Dermis microvascular lymphatic vessel endothelial cell (primary cell): ENCODE data around the gene C17orf113. TPM values are rescaled to one million over a fixed set of nuclear protein-coding genes. Genes with fewer than 3 reads are reported as not detected.
"Not testable (repeated sequence)": the region's sequence is repeated elsewhere in the genome, so short reads cannot be mapped to it uniquely, and the experiment has no call there.

ENCODE experiments used
- DNase-seq, 2 donors: peaks; one replicate each; pipeline versions ENCODE4 v3.0.0 to v3.0.0-alpha.2; 2010; ENCODE audit warnings: low read depth in 2 of 2
- total RNA-seq: library from RNA; depleted of rRNA; stranded (reverse); fragments of >200 nt; gene quantifications from 2 replicates; pipeline ENCODE4 v1.2.1, GENCODE V29; 2014

Gene C17orf113
- total RNA-seq, 1 donor from 2014 or later = 0.13 TPM

GRCh38 chr17:42016941-42017865 lies 33.2 kb downstream of the C17orf113 start, which contains the start of gene DNAJC7:
Gene DNAJC7, minus strand, starts transcription at chr17:42017439. Its CDS starts 23 bp downstream, at chr17:42017416.
- DNase-seq = peak; percentile 78 to 93

DNA sequence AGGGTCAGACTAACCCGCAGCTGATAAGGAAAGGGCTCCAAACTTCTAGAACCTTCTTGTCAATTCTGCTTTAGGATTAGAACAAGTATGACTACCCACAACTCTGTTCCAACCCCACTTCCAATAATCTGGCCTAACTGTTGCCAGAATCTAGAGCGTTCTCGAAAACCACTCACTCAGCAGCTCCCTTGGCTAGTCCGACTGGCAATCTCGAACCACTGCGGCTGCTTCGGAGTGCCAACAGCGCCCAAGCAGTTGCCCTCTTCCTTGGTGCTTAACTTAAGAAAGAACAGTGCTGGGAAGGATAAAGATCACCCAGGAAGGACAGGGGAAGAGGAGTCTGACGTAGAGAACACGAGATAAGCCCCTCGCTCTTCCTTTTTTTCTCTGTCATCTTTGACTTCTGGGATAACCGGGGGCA lies 34.0 kb downstream of the C17orf113 start:
- DNase-seq = peak in 1 of 2 donors; percentile 17

GRCh38 chr17:42013740-42014139 lies 36.7 kb downstream of the C17orf113 start:
- not testable (repeated sequence) for DNase-seq

GRCh38 chr17:42012363-42012762 lies 38.0 kb downstream of the C17orf113 start:
- not testable (repeated sequence) for DNase-seq

DNA sequence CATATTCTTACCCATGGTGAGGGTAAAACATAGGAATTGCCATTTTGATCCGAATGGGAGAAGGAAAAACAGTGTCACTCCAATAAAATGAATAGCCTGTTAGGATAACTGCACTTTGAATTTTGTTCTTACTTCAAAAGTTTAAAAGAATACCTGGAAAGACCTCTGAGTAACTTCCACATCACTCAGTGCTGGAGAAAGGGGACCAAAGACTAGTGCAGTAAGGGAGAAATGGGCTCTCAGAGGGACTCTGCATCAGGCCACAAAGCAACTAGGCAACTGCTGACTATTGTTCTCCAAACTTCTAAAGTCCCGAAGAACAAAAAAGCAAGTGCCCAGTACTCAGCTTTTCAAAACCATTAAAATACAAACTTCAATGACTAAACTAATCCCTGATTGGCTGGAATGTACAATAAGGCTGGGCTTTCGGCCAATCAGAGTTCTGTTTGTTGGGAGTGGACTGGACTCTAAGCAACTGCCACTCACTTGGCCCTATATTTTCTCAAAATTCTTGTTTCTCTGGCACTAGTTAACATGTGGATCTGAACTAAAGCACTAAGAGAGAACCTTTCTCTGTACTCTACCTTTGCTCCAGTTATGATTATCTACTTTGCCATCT lies 39.4 kb downstream of the C17orf113 start:
- peak in 1 of 2 donors; percentile 35 for DNase-seq

DNA sequence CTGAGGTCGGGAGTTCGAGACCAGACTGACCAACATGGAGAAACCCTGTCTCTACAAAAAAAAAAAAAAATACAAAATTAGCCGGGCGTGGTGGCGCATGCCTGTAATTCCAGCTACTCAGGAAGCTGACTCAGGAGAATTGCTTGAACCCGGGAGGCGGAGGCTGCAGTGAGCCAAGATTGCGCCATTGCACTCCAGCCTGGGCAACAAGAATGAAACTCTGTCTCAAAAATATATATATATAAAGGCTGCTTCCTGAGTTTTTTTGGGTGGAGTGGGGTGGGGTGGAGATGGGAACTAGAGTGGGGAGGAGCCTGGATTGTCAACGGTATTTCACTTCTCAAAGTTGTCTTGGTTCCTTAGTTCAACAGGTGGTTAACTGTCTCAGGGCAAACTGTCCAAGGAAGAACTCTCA lies 40.1 kb downstream of the C17orf113 start:
- peak in 1 of 2 donors; percentile 24 for DNase-seq

DNA sequence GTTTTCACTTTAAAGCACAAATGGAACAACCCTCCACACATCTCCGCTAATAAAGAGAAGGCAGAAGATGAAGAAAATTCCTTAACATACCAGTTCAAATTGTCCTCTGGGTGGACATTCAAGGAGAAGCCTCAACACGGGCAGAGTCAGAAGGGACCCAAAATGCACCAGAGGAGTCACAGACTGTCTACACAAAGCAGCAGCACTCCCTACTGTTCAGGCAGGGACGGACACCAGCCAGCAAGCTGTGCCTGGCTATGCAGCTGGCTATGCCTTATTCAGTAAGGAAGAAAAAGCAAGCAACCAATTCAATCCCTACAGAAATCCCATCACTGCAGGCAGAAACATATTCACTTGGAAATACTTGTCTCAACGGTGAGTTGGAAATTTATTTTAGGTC lies 41.2 kb downstream of the C17orf113 start:
- DNase-seq = no peak

GRCh38 chr17:42005166-42005565 lies 45.2 kb downstream of the C17orf113 start:
- DNase-seq = no peak

DNA sequence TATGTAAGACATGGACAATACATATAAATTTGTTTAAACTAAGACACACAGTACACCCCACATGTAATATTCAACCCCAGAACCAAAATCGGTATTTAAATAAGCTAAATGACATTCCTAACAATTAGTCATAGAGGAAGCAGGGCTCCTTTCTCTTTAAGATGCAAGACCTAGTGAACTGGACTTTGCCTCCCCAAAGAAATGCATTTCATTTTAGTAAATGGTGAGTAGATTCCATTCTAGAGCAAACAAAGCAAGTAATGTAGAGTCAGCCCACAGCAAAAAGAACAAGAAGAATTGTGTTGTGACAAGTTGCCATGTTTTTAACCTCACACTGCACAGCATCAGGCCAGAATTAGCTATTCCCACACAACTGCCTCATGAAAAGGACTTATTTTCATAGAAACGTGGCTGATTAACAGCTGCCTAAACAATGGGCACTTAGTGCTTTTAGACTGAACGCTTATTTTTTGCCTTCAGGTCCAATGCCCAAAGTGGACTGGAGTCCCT lies 47.6 kb downstream of the C17orf113 start:
- no peak for DNase-seq

DNA sequence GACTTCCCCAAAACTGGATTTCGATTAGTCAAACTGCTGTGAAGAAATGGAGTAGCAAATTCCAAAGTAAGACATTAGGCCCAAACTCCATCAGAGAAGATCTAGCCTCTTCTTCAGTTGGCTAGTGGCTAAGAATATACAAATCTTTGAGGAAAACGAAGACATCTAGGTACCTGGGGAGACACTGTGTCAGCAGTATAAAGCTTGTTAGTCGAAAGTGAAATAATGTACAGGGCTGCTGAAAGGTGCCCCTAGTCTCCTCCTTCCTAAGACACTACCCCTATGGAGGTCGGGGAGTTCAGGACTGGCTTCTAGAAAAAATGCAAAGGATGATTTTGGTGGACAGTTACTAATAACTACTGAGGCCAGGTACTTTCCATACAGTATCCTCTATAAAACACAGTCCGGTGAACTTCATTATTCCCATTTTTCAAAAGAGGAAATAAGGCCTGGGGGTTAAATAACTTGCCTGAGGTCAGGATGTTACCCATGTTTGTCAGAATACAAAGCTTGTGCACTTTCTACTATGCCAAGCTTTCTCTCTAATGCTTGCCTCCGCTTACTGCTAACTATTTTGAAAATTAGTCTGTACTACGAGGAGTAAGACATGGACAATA lies 48.1 kb downstream of the C17orf113 start:
- DNase-seq = peak; percentile 39 to 54

DNA sequence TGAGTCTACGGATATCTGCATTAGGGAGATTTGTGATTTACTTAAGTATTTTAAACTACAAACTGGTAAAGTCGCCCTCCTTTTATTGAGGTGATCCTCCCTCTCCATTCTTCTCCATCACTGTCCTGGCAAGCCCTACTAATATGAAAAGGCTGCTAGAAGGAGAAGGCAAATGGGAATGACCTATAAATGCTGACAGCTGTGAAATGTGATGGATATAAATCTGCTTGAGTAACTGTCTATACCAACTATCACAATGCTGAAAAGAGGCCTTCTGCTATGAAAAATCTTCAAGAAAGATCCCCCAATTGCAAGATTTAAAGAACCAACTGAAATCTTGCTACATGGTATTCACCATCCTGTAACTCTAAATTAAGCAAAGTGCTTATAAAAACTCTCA lies 48.7 kb downstream of the C17orf113 start:
- DNase-seq = no peak

DNA sequence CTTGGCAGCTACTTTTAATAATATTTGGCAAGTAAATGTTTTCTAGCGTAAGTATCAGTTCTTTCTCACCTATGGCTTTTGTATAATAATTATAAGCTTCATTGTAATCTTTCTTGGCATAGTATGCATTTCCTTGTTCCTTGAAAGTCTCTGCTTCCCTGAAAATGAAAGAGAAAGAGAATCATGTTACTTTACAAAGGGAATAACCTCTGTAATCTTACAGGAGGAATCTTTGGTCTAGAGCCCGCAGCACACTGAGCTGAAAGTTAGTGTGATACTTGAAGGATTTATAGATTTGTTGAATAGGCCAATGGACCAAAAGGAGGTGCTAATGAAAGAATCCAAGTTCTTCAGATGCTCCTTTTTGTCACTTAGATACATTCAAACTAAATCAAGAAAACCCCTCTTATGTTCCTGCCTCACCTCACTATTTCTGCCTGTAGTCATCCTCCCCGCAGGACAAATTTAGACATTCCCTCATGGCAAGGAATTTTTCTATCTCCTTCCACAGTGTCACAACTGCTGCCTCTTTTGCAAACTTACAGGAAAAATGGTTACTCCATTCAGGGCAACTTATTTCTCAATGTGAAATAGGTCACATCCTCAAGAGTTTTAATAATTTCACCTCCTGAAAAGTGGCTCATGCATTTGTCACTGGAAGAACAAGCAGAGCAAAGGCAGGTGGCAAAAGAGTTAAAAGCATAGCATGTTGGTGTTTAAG lies 49.8 kb downstream of the C17orf113 start:
- DNase-seq = no peak

GRCh38 chr17:41998497-41998896 lies 51.9 kb downstream of the C17orf113 start:
- DNase-seq = no peak

DNA sequence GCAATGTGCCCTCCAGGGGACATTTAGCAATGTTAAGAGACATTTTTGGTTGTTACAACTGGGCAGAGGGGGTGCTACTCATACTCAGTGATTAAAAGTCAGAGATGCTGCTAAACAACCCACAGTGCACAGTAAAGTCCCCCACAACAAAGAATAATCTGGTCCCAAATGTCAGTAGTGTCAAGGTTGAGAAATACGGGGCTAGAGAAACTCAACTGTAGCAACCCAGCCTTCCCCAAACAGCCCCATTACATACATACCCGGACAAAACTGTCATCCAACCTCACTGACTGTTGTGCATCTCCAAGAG lies 53.6 kb downstream of the C17orf113 start:
- no peak for DNase-seq

DNA sequence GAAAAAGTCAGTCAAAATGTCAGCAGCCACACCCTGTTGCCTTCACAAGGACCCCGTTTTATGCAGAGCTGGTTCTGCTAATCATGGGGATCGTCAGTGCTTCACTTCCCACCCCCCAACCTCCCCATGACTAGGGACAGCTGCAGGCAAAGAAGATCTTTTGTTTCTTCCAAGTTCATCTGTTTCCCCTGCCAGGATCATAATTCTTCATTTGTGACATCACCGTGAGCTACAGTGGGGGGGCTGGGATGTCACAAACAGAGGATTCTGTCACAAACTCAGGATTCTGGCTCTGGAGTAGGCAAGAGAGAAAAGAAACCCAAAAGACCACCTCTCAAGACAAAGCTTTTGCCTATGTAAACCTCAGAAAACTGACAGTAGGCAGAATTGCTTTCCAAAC lies 57.8 kb downstream of the C17orf113 start:
- no peak for DNase-seq

- no peak for DNase-seq
These were observed 60.5 kb downstream of the C17orf113 start for GRCh38 chr17:41989702-41990419.

- no peak for DNase-seq
These were observed 62.0 kb downstream of the C17orf113 start for GRCh38 chr17:41988418-41988817.
